GM12878 (cell line): ENCODE data around the gene SPDYA. TPM values are rescaled to one million over a fixed set of nuclear protein-coding genes. Genes with fewer than 3 reads are reported as not detected.

Experiments used
- ATAC-seq: fragments of 200-7000 bp; cut with Tn5 transposase; 3 replicates; pipeline ENCODE4 v1.9.1; 2020; ENCODE audit warnings: mild to moderate bottlenecking, moderate library complexity
- BruUV-seq: library from RNA; stranded (reverse); fragments of 400-500 nt; replicated peaks from 2 replicates; lab custom pipeline; 2021; lab: Mats Ljungman, UMichigan
- CTCF ChIA-PET: fragments of 300-600 bp; sonication (Branson Sonifier 250); formaldehyde crosslinking; extraction: SDS; loops from one replicate; lab custom pipeline; 2021; ENCODE audit warnings: inconsistent platforms; lab: Yijun Ruan, JAX
- POLR2A ChIA-PET: fragments of 350-600 bp; formaldehyde crosslinking; extraction: SDS; loops from one replicate; lab custom pipeline; 2021; ENCODE audit warnings: inconsistent platforms; lab: Charles Lee
- RAD21 ChIA-PET: fragments of 300-600 bp; sonication (Branson Sonifier 250); formaldehyde crosslinking; loops from one replicate; lab custom pipeline; 2023; ENCODE audit warnings: antibody characterized with exemption; ENCODE audit not compliant: unreplicated experiment; lab: Charles Lee
- SMC1A ChIA-PET: fragments of 300-600 bp; sonication (Branson Sonifier 250); formaldehyde crosslinking; loops from one replicate; lab custom pipeline; 2023; ENCODE audit not compliant: unreplicated experiment, uncharacterized antibody; lab: Charles Lee
- DNase-seq: peaks from one replicate; pipeline ENCODE4 v3.0.0-alpha.2; 2011; ENCODE audit warnings: low read depth, low spot score
- FAIRE-seq: peaks from 3 replicates; lab custom pipeline; 2011; peaks lifted over from hg19 to GRCh38; lab: Jason Lieb, UNC
- H2AFZ ChIP-seq: 2 replicates; pipeline ENCODE4 v1.6.0; 2011; ENCODE audit warnings: low read depth, low read length, control low read depth; ENCODE audit not compliant: control insufficient read depth
- H3K27ac ChIP-seq: 2 replicates; pipeline ENCODE4 v1.5.1; 2011; ENCODE audit warnings: control low read depth; ENCODE audit not compliant: control insufficient read depth, insufficient read depth
- H3K27me3 ChIP-seq, 2 experiments: replicated peaks in 1 of 2; 2 replicates each; pipeline versions ENCODE4 v1.6.0 to v1.6.1; 2011; ENCODE audit warnings: low read length in 1 of 2; ENCODE audit not compliant: control insufficient read depth in 2 of 2, insufficient read depth in 2 of 2
- H3K36me3 ChIP-seq, 2 experiments: 2 replicates each; pipeline ENCODE4 v1.5.1; 2011; ENCODE audit warnings: low read length in 1 of 2; ENCODE audit not compliant: control insufficient read depth in 2 of 2, insufficient read depth in 2 of 2
- H3K4me1 ChIP-seq: 2 replicates; pipeline ENCODE4 v1.6.1; 2011; ENCODE audit warnings: mild to moderate bottlenecking, low read length, moderate library complexity, mixed read lengths; ENCODE audit not compliant: control insufficient read depth, insufficient read depth
- H3K4me2 ChIP-seq: 2 replicates; pipeline ENCODE4 v1.6.0; 2011; ENCODE audit warnings: control low read depth; ENCODE audit not compliant: control insufficient read depth, insufficient read depth
- H3K4me3 ChIP-seq: fragments of 200-600 bp; sonication (generic); 2 replicates; pipeline ENCODE4 v1.5.1; 2016
- H3K79me2 ChIP-seq: 2 replicates; pipeline ENCODE4 v1.6.0; 2011; ENCODE audit warnings: low read length; ENCODE audit not compliant: control insufficient read depth, insufficient read depth
- H3K9ac ChIP-seq: 2 replicates; pipeline ENCODE4 v1.8.0; 2011; ENCODE audit warnings: low read length, control low read depth, mixed read lengths; ENCODE audit not compliant: control insufficient read depth, insufficient read depth
- H3K9me3 ChIP-seq: replicated peaks from 3 replicates; pipeline ENCODE4 v1.5.1; 2011; ENCODE audit warnings: mild to moderate bottlenecking, low read length; ENCODE audit not compliant: control insufficient read depth, insufficient read depth
- H4K20me1 ChIP-seq: 2 replicates; pipeline ENCODE4 v1.6.0; 2011; ENCODE audit not compliant: control insufficient read depth, insufficient read depth
- PAX8 ChIP-seq: fragments of 450-650 bp; IDR thresholded peaks from 2 replicates; pipeline ENCODE4 v1.6.1; 2017; ENCODE audit warnings: mild to moderate bottlenecking, moderate library complexity
- RAD21 ChIP-seq: IDR thresholded peaks from 2 replicates; pipeline ENCODE4 v1.6.1; 2011; ENCODE audit warnings: mild to moderate bottlenecking, low read depth, low read length, moderate library complexity; ENCODE audit not compliant: insufficient read depth
- RELA ChIP-seq: fragments of 450-650 bp; IDR thresholded peaks from 2 replicates; pipeline ENCODE4 v1.8.0; 2014; ENCODE audit warnings: borderline replicate concordance; ENCODE audit not compliant: partially characterized antibody
- SIN3A ChIP-seq: IDR thresholded peaks from 2 replicates; pipeline ENCODE4 v1.6.1; 2012; ENCODE audit warnings: low read depth, low read length, improper control_type of control experiment
- SMC3 ChIP-seq: IDR thresholded peaks from 2 replicates; pipeline ENCODE4 v1.6.1; 2011; ENCODE audit warnings: low read length, improper control_type of control experiment, borderline replicate concordance
- USF2 ChIP-seq: IDR thresholded peaks from 2 replicates; pipeline ENCODE4 v1.6.1; 2011; ENCODE audit warnings: low read depth, low read length, improper control_type of control experiment, borderline replicate concordance
- WGBS: methylation state at CpG from one replicate; pipeline ENCODE4 v1.1.6; 2016; ENCODE audit warnings: low lambda C conversion rate; ENCODE audit not compliant: insufficient replicate concordance, insufficient coverage; ENCODE audit errors: missing lambda C conversion rate; 5-methylcytosine and 5-hydroxymethylcytosine counted together
- in situ Hi-C: fragments of 300-500 bp; cut with MboI; formaldehyde crosslinking; loops from 9 replicates; pipeline ENCODE4 v1.14.3; 2018; ENCODE audit warnings: mixed read lengths
- intact Hi-C: fragments of 100-400 bp; cut with micrococcal nuclease; formaldehyde crosslinking; loops from one replicate; pipeline ENCODE4 v1.14.2; 2022; ENCODE audit not compliant: unreplicated experiment
- polyA plus RNA-seq, 11 experiments: library from polyadenylated mRNA; depleted of rRNA in 4 of 11; unstranded in 6 of 11; stranded (reverse) in 5 of 11; fragments of >200 nt; fragmentation: Nextera tagmentation in 4 of 11; fragmentation: Illumina TruSeq in 1 of 11; extraction: Ambion mirVana in 4 of 11; extraction: Trizol in 1 of 11; gene quantifications; 1 replicate in 1 of 11; 2 replicates in 10 of 11; pipeline versions ENCODE4 v1.2.1 to v1.2.3, GENCODE V29; 2011 to 2016; ENCODE audit warnings: inconsistent platforms in 2 of 11, missing spikeins in 2 of 11, low read depth in 1 of 11
- total RNA-seq, 4 experiments: library from RNA; depleted of rRNA in 3 of 4; stranded (reverse); fragments of >200 nt in 3 of 4; fragmentation: Illumina TruSeq in 1 of 4; extraction: Trizol in 1 of 4; gene quantifications; 2 replicates each; pipeline versions ENCODE4 v1.2.1 to v1.2.3, GENCODE V29; 2013 to 2021
- TF ChIP-seq, protein P1 (sequence below): fragments of 450-650 bp; IDR thresholded peaks from 2 replicates; pipeline ENCODE4 v1.6.1; 2017; ENCODE audit warnings: mild to moderate bottlenecking, moderate library complexity
- TF ChIP-seq, protein P2 (sequence below): fragments of 450-650 bp; IDR thresholded peaks from 2 replicates; pipeline ENCODE4 v1.6.1; 2016; ENCODE audit warnings: mild to moderate bottlenecking
- TF ChIP-seq, protein P3 (sequence below), 3 experiments: IDR thresholded peaks in 2 of 3; conservative IDR thresholded peaks in 1 of 3; 2 replicates each; pipeline ENCODE4 v1.5.1; 2011; ENCODE audit warnings: low read depth in 3 of 3, low read length in 3 of 3, mild to moderate bottlenecking in 3 of 3, control low read depth in 2 of 3, moderate library complexity in 2 of 3, inconsistent platforms in 1 of 3, mixed read lengths in 1 of 3; ENCODE audit not compliant: control insufficient read depth in 2 of 3, insufficient read depth in 1 of 3; ENCODE audit errors: extremely low read depth in 1 of 3

SPDYA gene
- total and polyA plus RNA-seq, 10 of the 15 experiments (the other 5 are each of a cell fraction or from before 2014, with no cell fraction given) = 0.12 to 2.4 (median 0.50) TPM

GRCh38 chr2:28821295-28821958, 10.8 kb downstream of the SPDYA start:
- 0% methylated on average over 8 of the region's 8 CpGs for WGBS
- peak; percentile 25 for DNase-seq
- intact Hi-C loops = loop anchor here (5.0 kb wide), 2 partner anchors 131 to 376 kb away; no protein-coding TSS in a partner anchor
- TF ChIP-seq SIN3A (no peak), USF2 (no peak), SMC3 (peak; percentile 58), PAX8 (no peak), RELA (no peak), RAD21 (peak; percentile 79)
- TF ChIP-seq, protein P1, sequence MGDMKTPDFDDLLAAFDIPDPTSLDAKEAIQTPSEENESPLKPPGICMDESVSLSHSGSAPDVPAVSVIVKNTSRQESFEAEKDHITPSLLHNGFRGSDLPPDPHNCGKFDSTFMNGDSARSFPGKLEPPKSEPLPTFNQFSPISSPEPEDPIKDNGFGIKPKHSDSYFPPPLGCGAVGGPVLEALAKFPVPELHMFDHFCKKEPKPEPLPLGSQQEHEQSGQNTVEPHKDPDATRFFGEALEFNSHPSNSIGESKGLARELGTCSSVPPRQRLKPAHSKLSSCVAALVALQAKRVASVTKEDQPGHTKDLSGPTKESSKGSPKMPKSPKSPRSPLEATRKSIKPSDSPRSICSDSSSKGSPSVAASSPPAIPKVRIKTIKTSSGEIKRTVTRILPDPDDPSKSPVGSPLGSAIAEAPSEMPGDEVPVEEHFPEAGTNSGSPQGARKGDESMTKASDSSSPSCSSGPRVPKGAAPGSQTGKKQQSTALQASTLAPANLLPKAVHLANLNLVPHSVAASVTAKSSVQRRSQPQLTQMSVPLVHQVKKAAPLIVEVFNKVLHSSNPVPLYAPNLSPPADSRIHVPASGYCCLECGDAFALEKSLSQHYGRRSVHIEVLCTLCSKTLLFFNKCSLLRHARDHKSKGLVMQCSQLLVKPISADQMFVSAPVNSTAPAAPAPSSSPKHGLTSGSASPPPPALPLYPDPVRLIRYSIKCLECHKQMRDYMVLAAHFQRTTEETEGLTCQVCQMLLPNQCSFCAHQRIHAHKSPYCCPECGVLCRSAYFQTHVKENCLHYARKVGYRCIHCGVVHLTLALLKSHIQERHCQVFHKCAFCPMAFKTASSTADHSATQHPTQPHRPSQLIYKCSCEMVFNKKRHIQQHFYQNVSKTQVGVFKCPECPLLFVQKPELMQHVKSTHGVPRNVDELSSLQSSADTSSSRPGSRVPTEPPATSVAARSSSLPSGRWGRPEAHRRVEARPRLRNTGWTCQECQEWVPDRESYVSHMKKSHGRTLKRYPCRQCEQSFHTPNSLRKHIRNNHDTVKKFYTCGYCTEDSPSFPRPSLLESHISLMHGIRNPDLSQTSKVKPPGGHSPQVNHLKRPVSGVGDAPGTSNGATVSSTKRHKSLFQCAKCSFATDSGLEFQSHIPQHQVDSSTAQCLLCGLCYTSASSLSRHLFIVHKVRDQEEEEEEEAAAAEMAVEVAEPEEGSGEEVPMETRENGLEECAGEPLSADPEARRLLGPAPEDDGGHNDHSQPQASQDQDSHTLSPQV = no peak
- TF ChIP-seq, protein P2, sequence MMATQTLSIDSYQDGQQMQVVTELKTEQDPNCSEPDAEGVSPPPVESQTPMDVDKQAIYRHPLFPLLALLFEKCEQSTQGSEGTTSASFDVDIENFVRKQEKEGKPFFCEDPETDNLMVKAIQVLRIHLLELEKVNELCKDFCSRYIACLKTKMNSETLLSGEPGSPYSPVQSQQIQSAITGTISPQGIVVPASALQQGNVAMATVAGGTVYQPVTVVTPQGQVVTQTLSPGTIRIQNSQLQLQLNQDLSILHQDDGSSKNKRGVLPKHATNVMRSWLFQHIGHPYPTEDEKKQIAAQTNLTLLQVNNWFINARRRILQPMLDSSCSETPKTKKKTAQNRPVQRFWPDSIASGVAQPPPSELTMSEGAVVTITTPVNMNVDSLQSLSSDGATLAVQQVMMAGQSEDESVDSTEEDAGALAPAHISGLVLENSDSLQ = no peak
- TF ChIP-seq, protein P3, sequence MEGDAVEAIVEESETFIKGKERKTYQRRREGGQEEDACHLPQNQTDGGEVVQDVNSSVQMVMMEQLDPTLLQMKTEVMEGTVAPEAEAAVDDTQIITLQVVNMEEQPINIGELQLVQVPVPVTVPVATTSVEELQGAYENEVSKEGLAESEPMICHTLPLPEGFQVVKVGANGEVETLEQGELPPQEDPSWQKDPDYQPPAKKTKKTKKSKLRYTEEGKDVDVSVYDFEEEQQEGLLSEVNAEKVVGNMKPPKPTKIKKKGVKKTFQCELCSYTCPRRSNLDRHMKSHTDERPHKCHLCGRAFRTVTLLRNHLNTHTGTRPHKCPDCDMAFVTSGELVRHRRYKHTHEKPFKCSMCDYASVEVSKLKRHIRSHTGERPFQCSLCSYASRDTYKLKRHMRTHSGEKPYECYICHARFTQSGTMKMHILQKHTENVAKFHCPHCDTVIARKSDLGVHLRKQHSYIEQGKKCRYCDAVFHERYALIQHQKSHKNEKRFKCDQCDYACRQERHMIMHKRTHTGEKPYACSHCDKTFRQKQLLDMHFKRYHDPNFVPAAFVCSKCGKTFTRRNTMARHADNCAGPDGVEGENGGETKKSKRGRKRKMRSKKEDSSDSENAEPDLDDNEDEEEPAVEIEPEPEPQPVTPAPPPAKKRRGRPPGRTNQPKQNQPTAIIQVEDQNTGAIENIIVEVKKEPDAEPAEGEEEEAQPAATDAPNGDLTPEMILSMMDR (IDR thresholded peaks at IDR 0.05 in 2 of 3, conservative IDR thresholded peaks at IDR 0.05 in 1 of 3; ENCODE audit: control insufficient read depth in 2 of 3, extremely low read depth in 1 of 3, insufficient read depth in 1 of 3, low read depth in 3 of 3, low read length in 3 of 3) = peak; percentile 65 to 75 (median 67)
- TF ChIP-seq, all 136 proteins: peak for 3
- Histone ChIP-seq H3K79me2 (no peaks in the 10 kb centered on the region), H3K27me3 (no peaks in the 10 kb centered on the region), H3K4me3 (no peak overlapping the region), H4K20me1 (no peaks in the 10 kb centered on the region), H3K9ac (no peak overlapping the region), H3K9me3 (no peaks in the 10 kb centered on the region), H2AFZ (peak overlapping the region; percentile 60), H3K4me1 (no peaks in the 10 kb centered on the region), H3K4me2 (no peak overlapping the region), H3K36me3 (no peaks in the 10 kb centered on the region), H3K27ac (no peak overlapping the region)
- ChIA-PET RAD21 (interaction anchor here (0.7 to 1.3 kb wide), 6 partner anchors 19 to 504 kb away, joined by 3 to 11 read pairs (median 3); no protein-coding TSS in a partner anchor), SMC1A (interaction anchor here (0.7 to 2.4 kb wide), 7 partner anchors 12 to 283 kb away, joined by 3 to 12 read pairs (median 3); no protein-coding TSS in a partner anchor), CTCF (interaction anchor here (0.6 to 3.7 kb wide), 28 partner anchors 9 to 488 kb away, joined by 3 to 24 read pairs (median 4); partner anchors contain the start of gene TRMT61B), POLR2A (interaction anchor here (0.6 kb wide), 2 partner anchors 10 to 1683 kb away, joined by 3 to 10 read pairs; partner anchors contain the start of gene SPDYA)
- in situ Hi-C loops = loop anchor here (5.0 kb wide), 1 partner anchor 376 kb away; no protein-coding TSS in a partner anchor
- peak; percentile 91 for FAIRE-seq
- peak; percentile 89 for ATAC-seq
- no TSS peak for BruUV-seq
